Superior temporal gyrus (tissue), 1 donor: ENCODE results near the gene LARP1B.
"Not testable (repeated sequence)": the region's sequence is repeated elsewhere in the genome, so short reads cannot be mapped to it uniquely, and the experiment has no call there.

ENCODE experiments used
- DNase-seq: peaks from one replicate; pipeline ENCODE4 v3.0.0-alpha.2; 2016; ENCODE audit errors: extremely low spot score

Gene LARP1B

GRCh38 chr4:128225148-128225547, 164.0 kb downstream of the LARP1B start:
- DNase-seq: no peak

GRCh38 chr4:128227991-128228571, 167.0 kb downstream of the LARP1B start:
- DNase-seq: no peak

- no peak for DNase-seq
These were observed 168.0 kb downstream of the LARP1B start for GRCh38 chr4:128228845-128229795.

GRCh38 chr4:128232719-128233118, 171.6 kb downstream of the LARP1B start:
- DNase-seq: no peak

GRCh38 chr4:128234836-128235235, 173.7 kb downstream of the LARP1B start:
- no peak for DNase-seq

- DNase-seq: no peak
These were observed 179.9 kb downstream of the LARP1B start for GRCh38 chr4:128241019-128241418.

GRCh38 chr4:128241425-128241913, 180.4 kb downstream of the LARP1B start:
- no peak for DNase-seq

GRCh38 chr4:128241981-128242380, 180.9 kb downstream of the LARP1B start:
- DNase-seq: no peak

GRCh38 chr4:128242601-128243000, 181.5 kb downstream of the LARP1B start:
- DNase-seq: no peak

- no peak for DNase-seq
These were observed 183.3 kb downstream of the LARP1B start for GRCh38 chr4:128244379-128244778.

GRCh38 chr4:128245391-128245790, 184.3 kb downstream of the LARP1B start:
- not testable (repeated sequence) for DNase-seq

GRCh38 chr4:128247906-128248305, 186.8 kb downstream of the LARP1B start:
- DNase-seq: no peak

GRCh38 chr4:128249787-128250668, 188.9 kb downstream of the LARP1B start:
- DNase-seq: no peak

- no peak for DNase-seq
These were observed 194.8 kb downstream of the LARP1B start for GRCh38 chr4:128255906-128256305.

GRCh38 chr4:128256539-128256938, 195.4 kb downstream of the LARP1B start:
- DNase-seq: no peak

- DNase-seq: not testable (repeated sequence)
These were observed 197.1 kb downstream of the LARP1B start for GRCh38 chr4:128258166-128258565.

GRCh38 chr4:128259889-128260288, 198.8 kb downstream of the LARP1B start:
- DNase-seq: not testable (repeated sequence)
